Parathyroid adenoma (tissue), 2 donors: Measurements from ENCODE around the gene TMEM151B.

Experiments used
- H2AFZ ChIP-seq: fragments of 300-600 bp; sonication (generic); one replicate; pipeline ENCODE4 v1.7.0; 2017; ENCODE audit warnings: antibody characterized with exemption, mild to moderate bottlenecking
- H3K27ac ChIP-seq: fragments of 300-600 bp; sonication (generic); one replicate; pipeline ENCODE4 v1.7.0; 2017
- H3K27me3 ChIP-seq: fragments of 300-600 bp; sonication (generic); one replicate; pipeline ENCODE4 v1.7.0; 2017; ENCODE audit warnings: low read length; ENCODE audit not compliant: control insufficient read depth, insufficient read depth
- H3K36me3 ChIP-seq: fragments of 300-600 bp; sonication (generic); one replicate; pipeline ENCODE4 v1.7.0; 2017; ENCODE audit warnings: low read length; ENCODE audit not compliant: control insufficient read depth, insufficient read depth
- H3K4me1 ChIP-seq: fragments of 300-600 bp; sonication (generic); one replicate; pipeline ENCODE4 v1.7.0; 2017; ENCODE audit warnings: control low read depth
- H3K4me2 ChIP-seq: fragments of 300-600 bp; sonication (generic); one replicate; pipeline ENCODE4 v1.7.0; 2017; ENCODE audit warnings: low read length
- H3K4me3 ChIP-seq: fragments of 300-600 bp; sonication (generic); one replicate; pipeline ENCODE4 v1.7.0; 2017; ENCODE audit warnings: low read depth, low read length
- H3K79me2 ChIP-seq: fragments of 300-600 bp; sonication (generic); one replicate; pipeline ENCODE4 v1.7.0; 2017; ENCODE audit warnings: control low read depth
- H3K9ac ChIP-seq: fragments of 300-600 bp; sonication (generic); one replicate; pipeline ENCODE4 v1.7.0; 2017; ENCODE audit warnings: mild to moderate bottlenecking
- H3K9me3 ChIP-seq: fragments of 300-600 bp; sonication (generic); one replicate; pipeline ENCODE4 v1.7.0; 2017; ENCODE audit warnings: low read length; ENCODE audit not compliant: control insufficient read depth
- TF ChIP-seq, protein P1 (sequence below): fragments of 300-600 bp; sonication (generic); IDR thresholded peaks from one replicate; pipeline ENCODE4 v1.7.0; 2017; ENCODE audit warnings: antibody characterized with exemption, mild to moderate bottlenecking
- donor health status: primary hyperparathyroidism.

TMEM151B gene

DNA sequence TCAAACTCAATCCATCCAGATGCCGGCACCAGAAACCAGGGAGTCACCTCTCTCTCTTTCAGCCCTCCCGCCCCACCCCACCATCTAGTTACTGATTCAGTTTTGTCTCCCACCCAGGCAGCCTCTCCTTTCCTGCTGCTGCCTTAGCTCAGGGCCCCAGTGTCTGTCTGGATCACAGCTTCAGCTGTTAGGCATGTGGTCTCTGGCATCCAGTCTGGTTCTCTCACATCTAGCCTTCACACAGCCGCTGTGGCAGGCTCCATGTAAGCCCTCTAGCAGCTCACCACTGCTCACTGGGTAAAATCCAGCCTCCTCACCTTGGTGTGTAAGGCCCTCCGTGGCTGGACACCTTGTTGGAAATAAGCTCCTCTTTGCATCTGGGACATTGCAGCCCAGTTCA, 21.6 kb downstream of the TMEM151B start:
- Histone ChIP-seq H2AFZ (no peak overlapping the region), H3K4me2 (no peak overlapping the region), H3K27ac (no peak overlapping the region), H3K4me1 (no peaks in the 10 kb centered on the region), H3K27me3 (no peaks in the 10 kb centered on the region), H3K9me3 (no peaks in the 10 kb centered on the region), H3K36me3 (no peaks in the 10 kb centered on the region), H3K9ac (no peak overlapping the region), H3K4me3 (no peak overlapping the region), H3K79me2 (no peaks in the 10 kb centered on the region)
- TF ChIP-seq, protein P1, sequence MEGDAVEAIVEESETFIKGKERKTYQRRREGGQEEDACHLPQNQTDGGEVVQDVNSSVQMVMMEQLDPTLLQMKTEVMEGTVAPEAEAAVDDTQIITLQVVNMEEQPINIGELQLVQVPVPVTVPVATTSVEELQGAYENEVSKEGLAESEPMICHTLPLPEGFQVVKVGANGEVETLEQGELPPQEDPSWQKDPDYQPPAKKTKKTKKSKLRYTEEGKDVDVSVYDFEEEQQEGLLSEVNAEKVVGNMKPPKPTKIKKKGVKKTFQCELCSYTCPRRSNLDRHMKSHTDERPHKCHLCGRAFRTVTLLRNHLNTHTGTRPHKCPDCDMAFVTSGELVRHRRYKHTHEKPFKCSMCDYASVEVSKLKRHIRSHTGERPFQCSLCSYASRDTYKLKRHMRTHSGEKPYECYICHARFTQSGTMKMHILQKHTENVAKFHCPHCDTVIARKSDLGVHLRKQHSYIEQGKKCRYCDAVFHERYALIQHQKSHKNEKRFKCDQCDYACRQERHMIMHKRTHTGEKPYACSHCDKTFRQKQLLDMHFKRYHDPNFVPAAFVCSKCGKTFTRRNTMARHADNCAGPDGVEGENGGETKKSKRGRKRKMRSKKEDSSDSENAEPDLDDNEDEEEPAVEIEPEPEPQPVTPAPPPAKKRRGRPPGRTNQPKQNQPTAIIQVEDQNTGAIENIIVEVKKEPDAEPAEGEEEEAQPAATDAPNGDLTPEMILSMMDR = no peak

DNA sequence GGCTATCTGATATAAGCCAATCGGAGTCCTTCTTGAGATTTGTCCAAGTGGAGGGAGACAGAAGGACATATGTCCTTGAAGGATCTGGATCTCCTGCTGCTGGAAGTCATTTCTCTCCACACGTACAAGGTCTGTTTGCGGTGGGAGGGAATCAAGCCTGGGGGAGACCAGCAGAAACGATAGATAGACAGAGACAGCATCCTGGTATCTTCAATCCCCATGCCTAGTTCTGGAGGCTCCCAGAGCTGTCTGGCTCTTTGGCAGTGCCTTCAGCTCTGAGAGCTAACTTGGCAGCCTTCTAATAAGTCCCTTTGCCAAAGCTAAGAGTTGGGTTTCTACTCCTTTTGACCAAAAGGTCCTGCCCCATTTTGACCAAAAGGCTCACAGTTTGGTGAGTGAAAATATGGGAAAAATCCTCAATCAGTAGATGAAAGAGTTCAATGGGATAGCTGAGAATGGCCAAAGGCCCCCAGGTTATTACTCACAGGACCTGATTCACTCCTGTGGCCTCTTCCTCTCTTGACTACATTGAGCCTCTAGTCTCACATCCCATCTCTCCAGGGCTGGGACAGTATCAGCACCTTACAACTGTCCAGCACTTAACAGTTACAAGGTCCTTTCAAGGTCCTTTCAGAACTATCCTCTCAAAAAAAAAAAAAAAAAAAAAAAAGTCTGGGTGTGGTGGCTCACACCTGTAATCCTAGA, 22.6 kb downstream of the TMEM151B start:
- H3K79me2 ChIP-seq = no peaks in the 10 kb centered on the region
- TF ChIP-seq, protein P1 = no peak
- no peak overlapping the region for H3K4me2 ChIP-seq
- H3K9ac ChIP-seq = no peak overlapping the region
- H3K9me3 ChIP-seq = no peaks in the 10 kb centered on the region
- no peak overlapping the region for H3K4me3 ChIP-seq
- no peaks in the 10 kb centered on the region for H3K4me1 ChIP-seq
- H3K27me3 ChIP-seq = no peaks in the 10 kb centered on the region
- no peak overlapping the region for H3K27ac ChIP-seq
- no peaks in the 10 kb centered on the region for H3K36me3 ChIP-seq
- H2AFZ ChIP-seq = no peak overlapping the region

DNA sequence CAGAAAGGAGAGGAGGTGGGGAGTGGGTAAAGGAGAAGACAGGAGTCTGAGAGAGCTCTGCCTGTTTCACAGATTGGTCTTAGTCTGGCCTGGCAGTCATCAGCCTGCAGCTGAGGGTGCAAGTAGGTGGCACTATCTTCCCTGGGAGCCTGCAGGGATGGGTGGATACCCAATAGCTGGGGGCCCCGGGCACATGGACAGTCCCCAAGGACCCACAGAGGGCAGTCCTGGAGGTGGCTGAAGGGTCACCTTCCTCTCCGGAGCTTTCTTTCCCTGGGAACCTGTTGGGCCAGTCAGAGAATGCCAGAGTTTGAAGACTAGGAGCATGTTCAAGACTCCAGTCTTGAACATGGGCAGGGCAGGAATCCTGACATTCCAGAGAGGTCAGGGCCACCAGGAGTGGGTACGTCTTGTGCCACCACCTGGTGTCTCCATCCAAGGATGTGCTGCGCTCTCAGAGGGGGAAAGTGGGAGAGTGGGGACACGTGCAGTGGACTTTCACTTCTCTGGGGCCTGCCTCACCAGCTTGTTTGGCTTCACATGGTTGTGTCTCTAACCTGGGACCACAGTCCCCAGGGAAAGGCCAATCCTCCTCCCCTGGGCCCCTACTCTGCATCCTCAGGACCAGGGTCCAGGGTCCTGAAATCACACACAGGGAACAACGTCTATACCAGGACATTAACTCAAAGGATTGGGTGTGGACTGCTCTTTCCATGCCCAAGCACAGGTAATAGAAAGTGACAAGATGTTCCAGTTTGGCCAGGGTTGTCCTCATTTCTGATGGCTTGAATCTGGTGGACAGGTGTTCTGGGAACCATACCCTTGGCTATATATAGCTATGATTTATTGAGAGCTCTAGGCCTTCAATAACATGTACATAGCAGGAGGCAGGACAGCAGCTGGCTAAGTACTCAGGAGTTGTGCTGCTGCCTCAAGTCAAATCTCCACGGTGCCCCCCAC, 24.9 kb downstream of the TMEM151B start:
- H3K27me3 ChIP-seq = no peaks in the 10 kb centered on the region
- no peak overlapping the region for H2AFZ ChIP-seq
- TF ChIP-seq, protein P1 = no peak

DNA sequence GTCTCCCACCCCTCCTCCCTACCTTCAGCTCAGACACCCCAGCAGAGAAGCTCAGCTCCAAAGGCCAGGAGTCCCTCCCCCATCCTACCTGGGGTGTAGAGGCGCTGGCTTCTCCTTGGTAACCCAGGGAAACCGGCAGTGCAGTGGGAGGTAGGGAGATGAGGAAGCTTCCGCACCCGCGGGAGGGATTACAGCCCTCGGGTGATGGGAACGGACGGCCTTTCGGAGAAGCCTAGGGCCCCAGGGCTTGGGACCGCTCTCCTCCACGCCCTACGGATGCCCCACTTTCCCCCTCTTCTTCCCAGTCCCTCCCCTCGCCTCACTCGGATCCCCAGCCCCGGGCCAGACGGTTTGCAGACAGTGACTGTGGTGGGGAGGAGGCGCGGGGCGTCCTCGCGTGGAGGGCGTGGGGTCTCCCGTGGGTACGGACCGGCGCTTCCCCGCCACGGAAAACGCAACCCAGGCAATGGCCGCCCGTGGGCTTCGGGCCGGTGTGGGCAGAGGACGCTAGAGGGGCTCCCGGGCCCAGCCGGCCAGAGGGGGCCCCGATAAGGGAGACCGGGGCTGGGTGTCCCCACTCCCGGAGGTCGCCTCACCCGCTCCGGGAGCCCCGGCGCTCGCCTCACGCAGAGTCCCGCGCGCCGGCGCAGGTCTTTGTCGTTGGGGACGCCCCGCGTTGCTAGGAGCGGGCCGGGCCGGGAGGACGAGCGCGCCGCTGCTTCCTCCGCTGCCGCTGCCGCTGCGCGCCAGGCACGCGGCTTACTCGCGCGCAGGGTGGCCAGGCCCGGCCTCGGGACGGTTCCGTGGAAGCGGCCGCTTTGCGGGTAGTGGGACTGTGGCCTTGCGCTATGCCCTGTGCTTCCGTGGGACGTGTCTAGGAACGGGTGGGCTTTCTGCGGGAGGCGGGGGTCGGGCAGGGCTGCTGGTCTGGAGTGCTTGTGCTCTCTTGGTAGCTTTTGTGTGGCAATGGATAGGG, 27.1 kb downstream of the TMEM151B start:
- Histone ChIP-seq H2AFZ (peak overlapping the region; percentile 83), H3K9ac (no peak overlapping the region)

More for the DNA sequence above, 24.9 kb downstream of the TMEM151B start:
- Histone ChIP-seq H3K36me3 (no peaks in the 10 kb centered on the region), H3K4me2 (no peak overlapping the region), H3K9ac (no peak overlapping the region), H3K27ac (no peak overlapping the region), H3K4me1 (no peaks in the 10 kb centered on the region), H3K79me2 (no peaks in the 10 kb centered on the region), H3K9me3 (no peaks in the 10 kb centered on the region), H3K4me3 (no peak overlapping the region)

More for the DNA sequence above, 27.1 kb downstream of the TMEM151B start:
- TF ChIP-seq, protein P1 = no peak
- H3K4me2 ChIP-seq = peak overlapping the region; percentile 64
- H3K4me3 ChIP-seq = peak overlapping the region; percentile 48
- H3K27ac ChIP-seq = no peak overlapping the region
- H3K4me1 ChIP-seq = no peaks in the 10 kb centered on the region
- no peaks in the 10 kb centered on the region for H3K36me3 ChIP-seq
- H3K27me3 ChIP-seq = no peaks in the 10 kb centered on the region
- H3K9me3 ChIP-seq = no peaks in the 10 kb centered on the region
- no peaks in the 10 kb centered on the region for H3K79me2 ChIP-seq
